Upper lobe of left lung (tissue), 6 donors: Measurements from ENCODE around the gene TNNI2. TPM values are rescaled to one million over a fixed set of nuclear protein-coding genes. Genes with fewer than 3 reads are reported as not detected.
A peak's percentile ranks its signal among the peaks of the same experiment; 100 is the strongest.
"Not testable (repeated sequence)": the region's sequence is repeated elsewhere in the genome, so short reads cannot be mapped to it uniquely, and the experiment has no call there.

Source experiments
- ATAC-seq, 2 donors: fragments of 200-7000 bp; cut with Tn5 transposase; one replicate each; pipeline ENCODE4 v1.9.1; 2022; ENCODE audit warnings: mild to moderate bottlenecking in 2 of 2, moderate library complexity in 2 of 2; ENCODE audit not compliant: low FRiP score in 2 of 2
- DNase-seq, 2 donors: peaks; one replicate each; pipeline ENCODE4 v3.0.0-alpha.2; 2019 to 2020
- H3K27ac ChIP-seq, 4 donors: fragments of 200-600 bp; sonication (generic); one replicate each; pipeline ENCODE4 v1.5.1; 2016 to 2019
- H3K27me3 ChIP-seq, 4 donors: fragments of 200-600 bp; sonication (generic); one replicate each; pipeline ENCODE4 v1.5.1; 2017 to 2019
- H3K36me3 ChIP-seq, 4 donors: fragments of 200-600 bp; sonication (generic); one replicate each; pipeline ENCODE4 v1.5.1; 2016 to 2019
- H3K4me1 ChIP-seq, 4 donors: fragments of 200-600 bp; sonication (generic); one replicate each; pipeline ENCODE4 v1.5.1; 2018 to 2019
- H3K4me3 ChIP-seq, 4 donors: fragments of 200-600 bp; sonication (generic); one replicate each; pipeline ENCODE4 v1.5.1; 2017 to 2019; ENCODE audit warnings: mild to moderate bottlenecking in 2 of 4, moderate library complexity in 1 of 4
- H3K9me3 ChIP-seq, 4 donors: fragments of 200-600 bp; sonication (generic); one replicate each; pipeline ENCODE4 v1.5.1; 2018 to 2019
- CTCF ChIP-seq, 6 experiments: fragments of 450-650 bp in 4 of 6; fragments of 200-600 bp in 2 of 6; sonication (generic) in 2 of 6; IDR thresholded peaks; one replicate each; pipeline ENCODE4 v1.5.1; 2016 to 2019; ENCODE audit warnings: antibody characterized with exemption in 6 of 6
- EP300 ChIP-seq, 4 donors: sonication (generic); formaldehyde crosslinking; IDR thresholded peaks; one replicate each; pipeline ENCODE4 v1.5.1; 2017; ENCODE audit warnings: antibody characterized with exemption in 4 of 4, control low read depth in 2 of 4
- POLR2A ChIP-seq, 4 donors: fragments of 450-650 bp; IDR thresholded peaks; one replicate each; pipeline ENCODE4 v1.5.1; 2016 to 2017; ENCODE audit warnings: antibody characterized with exemption in 4 of 4, mild to moderate bottlenecking in 2 of 4
- POLR2AphosphoS5 ChIP-seq, 2 donors: sonication (generic); formaldehyde crosslinking; IDR thresholded peaks; one replicate each; pipeline ENCODE4 v1.5.1; 2017; ENCODE audit warnings: antibody characterized with exemption in 2 of 2
- WGBS, 2 donors: methylation state at CpG; one replicate each; pipeline ENCODE4 v1.1.5; 2017 to 2018; 5-methylcytosine and 5-hydroxymethylcytosine counted together
- total RNA-seq, 6 donors: library from RNA; depleted of rRNA in 4 of 6; stranded (reverse); fragments of >200 nt in 4 of 6; gene quantifications; one replicate each; pipeline versions ENCODE4 v1.1.0 to v1.2.1, GENCODE V29; 2016 to 2021
- donor health status: DM: no; HTN: no; CAD: no; lungs with moderate emphysema.
- donor health status: DM: no; HTN: yes; CAD: no; lungs with severe emphysema.

TNNI2 gene
- total RNA-seq, 6 donors from 2014 or later = 7.3 to 28.3 (median 16.7) TPM

DNA sequence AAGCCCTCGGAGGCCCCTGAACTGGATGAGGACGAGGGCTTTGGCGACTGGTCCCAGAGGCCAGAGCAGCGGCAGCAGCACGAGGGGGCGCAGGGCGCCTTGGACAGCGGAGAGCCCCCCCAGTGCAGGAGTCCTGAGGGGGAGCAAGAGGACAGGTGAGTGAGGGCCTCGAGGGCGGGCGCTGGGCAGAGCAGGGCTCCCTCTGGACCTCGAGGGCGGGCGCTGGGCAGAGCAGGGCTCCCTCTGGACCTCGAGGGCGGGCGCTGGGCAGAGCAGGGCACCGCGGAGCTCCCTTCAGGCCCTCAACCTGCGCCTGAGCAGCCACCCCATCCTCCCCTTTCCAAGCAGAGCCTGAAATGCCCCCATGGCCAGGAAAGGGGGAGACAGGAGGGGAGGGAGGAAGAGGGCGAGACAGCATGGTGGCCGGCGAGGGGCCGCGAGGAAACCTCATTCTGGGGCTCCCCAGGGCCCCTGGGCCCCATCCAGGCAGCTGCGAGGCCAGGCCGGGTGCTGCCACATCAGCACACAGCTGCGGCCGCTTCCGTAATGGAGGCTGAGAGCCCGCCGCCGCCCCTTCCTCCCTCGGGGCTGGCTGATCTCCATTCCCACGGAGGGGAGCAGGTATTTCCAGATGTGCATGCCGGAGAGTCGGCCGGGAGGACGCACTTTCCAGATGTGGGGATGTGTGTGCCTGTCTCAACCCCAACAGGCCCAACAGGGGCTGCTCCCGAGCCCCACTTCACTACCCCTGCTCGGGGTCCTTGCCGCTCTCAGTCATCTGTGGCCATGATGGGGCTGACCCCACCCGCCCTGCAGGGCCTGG is 42.9 kb downstream of the TNNI2 start:
- Histone ChIP-seq H3K9me3 (no peaks in the 10 kb centered on the region), H3K27ac (no peak overlapping the region), H3K27me3 (no peaks in the 10 kb centered on the region), H3K36me3 (no peaks in the 10 kb centered on the region), H3K4me1 (peaks cover 0 to 23% (median 8%) of the 10 kb centered on the region in 4 donors), H3K4me3 (no peak overlapping the region)
- TF ChIP-seq CTCF (IDR thresholded peaks at IDR 0.05) (no peak), POLR2A (IDR thresholded peaks at IDR 0.05) (no peak), EP300 (IDR thresholded peaks at IDR 0.05) (no peak), POLR2AphosphoS5 (IDR thresholded peaks at IDR 0.05) (no peak)
- WGBS, 2 donors = 71 to 80% methylated on average over 12 to 43 of the region's 43 CpGs
- ATAC-seq (peak in 1 of 2 donors; percentile 60), DNase-seq (peak; percentile 26 to 81)

DNA sequence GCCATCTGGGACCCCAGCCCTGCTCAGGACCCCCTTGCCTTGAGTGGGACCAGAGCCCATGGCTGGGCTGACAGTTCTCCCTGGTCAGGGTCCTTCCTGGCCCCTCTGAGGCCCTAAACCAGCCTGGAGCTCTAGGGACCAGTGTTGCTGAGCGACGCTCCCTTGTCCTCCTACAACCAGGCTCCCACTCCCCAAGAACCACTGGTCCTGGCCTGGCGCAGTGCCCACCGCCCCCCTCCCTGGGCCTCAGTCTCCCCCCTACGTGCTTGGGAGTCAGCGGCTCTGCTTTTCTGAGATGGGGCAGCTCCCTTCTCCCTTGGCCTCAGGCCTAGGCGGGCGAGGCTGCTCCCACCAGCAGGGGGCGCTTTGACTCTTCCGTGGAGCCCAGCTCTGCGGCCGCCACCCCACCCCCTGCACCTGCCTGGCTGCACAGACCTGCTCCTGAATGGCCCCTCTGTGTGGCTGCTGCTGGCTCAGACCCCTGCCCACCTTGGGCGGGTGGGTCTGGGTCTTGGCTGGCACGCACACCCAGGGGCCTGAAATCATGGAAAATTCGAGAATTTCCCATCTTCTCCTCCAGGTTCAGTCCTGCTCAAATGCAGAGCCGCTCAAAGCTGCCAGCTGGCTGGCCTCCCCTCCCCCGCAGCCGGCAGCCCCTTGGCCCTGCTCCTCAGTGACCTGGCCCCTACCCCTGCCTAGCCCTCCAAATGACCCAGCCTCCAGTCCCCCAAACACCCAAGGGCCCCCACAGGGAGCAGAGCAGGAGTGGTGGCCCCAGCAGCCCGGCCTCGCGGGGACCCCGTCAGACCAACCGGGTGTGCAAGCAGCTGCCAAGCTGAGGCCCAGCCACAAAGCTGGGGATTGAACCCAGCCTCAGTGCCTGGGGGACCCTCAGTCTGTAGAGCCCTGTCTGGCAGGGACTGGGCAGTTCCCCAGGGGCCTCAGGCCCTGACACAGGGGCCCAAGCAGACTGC is 43.8 kb downstream of the TNNI2 start:
- WGBS, 2 donors = 23 to 33% methylated on average over 5 to 23 of the region's 23 CpGs

GRCh38 chr11:1883346-1884302 is 44.8 kb downstream of the TNNI2 start:
- no peak for TF ChIP-seq POLR2A (IDR thresholded peaks at IDR 0.05)
- no peak for TF ChIP-seq CTCF (IDR thresholded peaks at IDR 0.05)
- no peak for TF ChIP-seq POLR2AphosphoS5 (IDR thresholded peaks at IDR 0.05)
- TF ChIP-seq EP300 (IDR thresholded peaks at IDR 0.05) = no peak
- H3K27ac ChIP-seq = no peak overlapping the region
- no peak overlapping the region for H3K4me3 ChIP-seq
- no peaks in the 10 kb centered on the region for H3K9me3 ChIP-seq
- peaks cover 0 to 15% (median 2%) of the 10 kb centered on the region in 4 donors for H3K4me1 ChIP-seq
- no peaks in the 10 kb centered on the region for H3K36me3 ChIP-seq
- ATAC-seq = no peak
- DNase-seq = no peak
- no peaks in the 10 kb centered on the region for H3K27me3 ChIP-seq
- 85 to 93% methylated on average over 14 of the region's 14 CpGs for WGBS, 2 donors

More for the DNA sequence above, 43.8 kb downstream of the TNNI2 start:
- no peaks in the 10 kb centered on the region for H3K36me3 ChIP-seq
- H3K27ac ChIP-seq = no peak overlapping the region
- DNase-seq (peak; percentile 74 to 94), ATAC-seq (peak; percentile 81 to 82)
- H3K9me3 ChIP-seq = no peaks in the 10 kb centered on the region
- TF ChIP-seq EP300 (IDR thresholded peaks at IDR 0.05) (no peak), CTCF (IDR thresholded peaks at IDR 0.05) (peak; percentile 88 to 95 (median 93))
- peaks cover 0 to 17% (median 3%) of the 10 kb centered on the region in 4 donors for H3K4me1 ChIP-seq
- H3K27me3 ChIP-seq = no peaks in the 10 kb centered on the region
- H3K4me3 ChIP-seq = no peak overlapping the region

GRCh38 chr11:1884303-1884700 is 45.5 kb downstream of the TNNI2 start:
- TF ChIP-seq CTCF (IDR thresholded peaks at IDR 0.05) (no peak), EP300 (IDR thresholded peaks at IDR 0.05) (no peak), POLR2A (IDR thresholded peaks at IDR 0.05) (no peak), POLR2AphosphoS5 (IDR thresholded peaks at IDR 0.05) (no peak)
- Histone ChIP-seq H3K4me3 (no peak overlapping the region), H3K36me3 (no peaks in the 10 kb centered on the region), H3K4me1 (peaks cover 0 to 15% (median 4%) of the 10 kb centered on the region in 4 donors), H3K27me3 (no peaks in the 10 kb centered on the region), H3K9me3 (no peaks in the 10 kb centered on the region), H3K27ac (no peak overlapping the region)
- ATAC-seq (no peak), DNase-seq (no peak)
- WGBS, 2 donors = 90 to 93% methylated on average over 5 of the region's 5 CpGs

DNA sequence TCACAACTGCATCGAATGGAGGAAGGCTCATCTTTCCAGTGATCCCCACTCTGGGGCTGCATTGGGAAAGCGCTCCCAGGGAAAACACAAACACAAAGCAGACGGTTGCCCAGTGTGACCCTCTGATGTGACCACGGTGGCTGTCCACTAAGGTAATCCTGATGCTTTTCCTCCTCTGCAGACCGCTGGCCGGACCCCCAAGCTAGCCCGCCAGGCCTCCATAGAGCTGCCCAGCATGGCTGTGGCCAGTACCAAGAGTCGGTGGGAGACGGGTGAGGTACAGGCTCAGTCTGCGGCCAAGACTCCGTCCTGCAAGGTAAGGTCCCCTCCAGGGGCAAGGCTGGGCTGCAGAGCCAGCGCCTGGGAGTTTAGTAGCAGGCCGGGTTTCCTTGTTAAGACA is 47.8 kb downstream of the TNNI2 start:
- 77 to 89% methylated on average over 4 to 13 of the region's 13 CpGs for WGBS, 2 donors
- not testable (repeated sequence) for DNase-seq, ATAC-seq

More for the DNA sequence above, 47.8 kb downstream of the TNNI2 start:
- not testable (repeated sequence) for H3K27ac ChIP-seq, H3K27me3 ChIP-seq, H3K9me3 ChIP-seq, H3K4me3 ChIP-seq, H3K36me3 ChIP-seq
- peaks cover 0 to 11% (median 4%) of the 10 kb centered on the region in 4 donors for H3K4me1 ChIP-seq
